IMR-90 (cell line): Measurements from ENCODE around the gene DCUN1D3. TPM values are rescaled to one million over a fixed set of nuclear protein-coding genes. Genes with fewer than 3 reads are reported as not detected.

Experiments
- ATAC-seq: fragments of 200-7000 bp; cut with Tn5 transposase; 2 replicates; pipeline ENCODE4 v1.9.1; 2020; ENCODE audit warnings: low read depth, mild to moderate bottlenecking, moderate library complexity
- BruUV-seq: library from RNA; stranded (reverse); fragments of 400-500 nt; replicated peaks from 2 replicates; lab custom pipeline; 2021; lab: Mats Ljungman, UMichigan
- CTCF ChIA-PET: fragments of 300-600 bp; formaldehyde crosslinking; extraction: SDS; loops from one replicate; lab custom pipeline; 2021; ENCODE audit warnings: antibody characterized with exemption; lab: Yijun Ruan, JAX
- POLR2A ChIA-PET: fragments of 300-600 bp; sonication (Branson Sonifier 250); formaldehyde crosslinking; loops from one replicate; lab custom pipeline; 2022; ENCODE audit warnings: antibody characterized with exemption; ENCODE audit not compliant: unreplicated experiment; lab: Charles Lee
- DNase-seq: peaks from one replicate; pipeline ENCODE4 v3.0.0; 2013
- H2AFZ ChIP-seq: replicated peaks from 2 replicates; pipeline ENCODE3; 2013; ENCODE audit warnings: low read length, mild to moderate bottlenecking; ENCODE audit not compliant: poor library complexity
- H2AK5ac ChIP-seq: 2 replicates; pipeline ENCODE4 v1.6.1; 2013; ENCODE audit warnings: low read depth, low read length, inconsistent platforms
- H2AK9ac ChIP-seq: replicated peaks from 2 replicates; pipeline ENCODE3; 2013; ENCODE audit warnings: mild to moderate bottlenecking, low read depth, low read length, moderate library complexity; ENCODE audit not compliant: poor library complexity
- H2BK120ac ChIP-seq: 2 replicates; pipeline ENCODE4 v1.6.1; 2013; ENCODE audit warnings: low read depth, low read length, inconsistent platforms
- H2BK15ac ChIP-seq: 3 replicates; pipeline ENCODE4 v1.6.1; 2013; ENCODE audit warnings: low read depth, low read length, inconsistent platforms
- H2BK20ac ChIP-seq: 2 replicates; pipeline ENCODE4 v1.6.1; 2013; ENCODE audit warnings: low read depth, mild to moderate bottlenecking, inconsistent platforms, low read length, moderate library complexity
- H2BK5ac ChIP-seq: 2 replicates; pipeline ENCODE4 v1.6.1; 2013; ENCODE audit warnings: mild to moderate bottlenecking, low read depth, low read length, inconsistent platforms; ENCODE audit not compliant: poor library complexity, severe bottlenecking
- H3K14ac ChIP-seq: replicated peaks from 2 replicates; pipeline ENCODE4 v1.6.1; 2013; ENCODE audit warnings: low read depth, low read length, inconsistent platforms
- H3K18ac ChIP-seq: 2 replicates; pipeline ENCODE4 v1.6.1; 2013; ENCODE audit warnings: low read depth, low read length, control low read depth
- H3K23ac ChIP-seq: 2 replicates; pipeline ENCODE4 v1.6.1; 2013; ENCODE audit warnings: low read depth, low read length, inconsistent platforms
- H3K27ac ChIP-seq: 2 replicates; pipeline ENCODE4 v1.5.1; 2013; ENCODE audit warnings: mild to moderate bottlenecking, control low read depth, low read length; ENCODE audit not compliant: insufficient read depth
- H3K27me3 ChIP-seq: 2 replicates; pipeline ENCODE4 v1.6.1; 2013; ENCODE audit warnings: low read length; ENCODE audit not compliant: control insufficient read depth, insufficient read depth
- H3K36me3 ChIP-seq: 2 replicates; pipeline ENCODE4 v1.6.1; 2013; ENCODE audit warnings: low read length, mixed read lengths; ENCODE audit not compliant: control insufficient read depth, insufficient read depth
- H3K4ac ChIP-seq: 2 replicates; pipeline ENCODE4 v1.6.1; 2013; ENCODE audit warnings: low read depth, low read length, inconsistent platforms
- H3K4me1 ChIP-seq: 2 replicates; pipeline ENCODE4 v1.6.1; 2013; ENCODE audit warnings: low read length, mixed read lengths; ENCODE audit not compliant: control insufficient read depth, insufficient read depth
- H3K4me2 ChIP-seq: 2 replicates; pipeline ENCODE4 v1.6.1; 2013; ENCODE audit warnings: low read depth, mild to moderate bottlenecking, control low read depth, low read length, moderate library complexity
- H3K4me3 ChIP-seq: 2 replicates; pipeline ENCODE4 v1.5.1; 2013; ENCODE audit warnings: low read depth, mild to moderate bottlenecking, control low read depth, low read length, moderate library complexity; ENCODE audit not compliant: insufficient read depth
- H3K56ac ChIP-seq: 2 replicates; pipeline ENCODE4 v1.6.1; 2013; ENCODE audit warnings: low read length, inconsistent platforms; ENCODE audit not compliant: insufficient read depth; ENCODE audit errors: extremely low read depth
- H3K79me1 ChIP-seq, 2 experiments: 2 replicates each; pipeline ENCODE4 v1.6.1; 2013; ENCODE audit warnings: low read length in 2 of 2, inconsistent platforms in 1 of 2, low read depth in 1 of 2
- H3K9ac ChIP-seq: 2 replicates; pipeline ENCODE4 v1.6.1; 2013; ENCODE audit warnings: low read depth, low read length, control low read depth
- H3K9me1 ChIP-seq: 2 replicates; pipeline ENCODE4 v1.6.1; 2013; ENCODE audit warnings: low read length, inconsistent platforms; ENCODE audit not compliant: insufficient read depth
- H3K9me3 ChIP-seq: 2 replicates; pipeline ENCODE4 v1.6.1; 2013; ENCODE audit warnings: low read length; ENCODE audit not compliant: control insufficient read depth, insufficient read depth
- H4K20me1 ChIP-seq: 2 replicates; pipeline ENCODE4 v1.6.1; 2013; ENCODE audit warnings: low read length, inconsistent platforms; ENCODE audit not compliant: insufficient read depth
- H4K5ac ChIP-seq: 2 replicates; pipeline ENCODE4 v1.6.1; 2013; ENCODE audit warnings: mild to moderate bottlenecking, low read depth, low read length, control low read depth
- H4K8ac ChIP-seq, 2 experiments: 2 replicates each; pipeline ENCODE4 v1.6.1; 2013; ENCODE audit warnings: low read depth in 2 of 2, low read length in 2 of 2, control low read depth in 1 of 2, inconsistent platforms in 1 of 2
- H4K91ac ChIP-seq: 2 replicates; pipeline ENCODE4 v1.6.1; 2013; ENCODE audit warnings: low read depth, low read length, inconsistent platforms; ENCODE audit not compliant: insufficient read depth
- BHLHE40 ChIP-seq: fragments of 150-350 bp; IDR thresholded peaks from 2 replicates; pipeline ENCODE4 v1.6.1; 2016; ENCODE audit warnings: mild to moderate bottlenecking, low read depth, low read length
- CEBPB ChIP-seq: IDR thresholded peaks from 2 replicates; pipeline ENCODE4 v1.6.1; 2012; ENCODE audit warnings: low read depth, low read length, improper control_type of control experiment
- CHD1 ChIP-seq: IDR thresholded peaks from 2 replicates; pipeline ENCODE4 v1.6.1; 2012; ENCODE audit warnings: low read depth, low read length, improper control_type of control experiment
- ELK1 ChIP-seq: fragments of 150-350 bp; IDR thresholded peaks from 2 replicates; pipeline ENCODE4 v1.6.1; 2016; ENCODE audit warnings: low read depth, mild to moderate bottlenecking, low read length, moderate library complexity, borderline replicate concordance
- FOS ChIP-seq: fragments of 150-350 bp; IDR thresholded peaks from 2 replicates; pipeline ENCODE4 v1.6.1; 2016; ENCODE audit warnings: low read depth, low read length
- MAZ ChIP-seq: IDR thresholded peaks from 2 replicates; pipeline ENCODE4 v1.6.1; 2012; ENCODE audit warnings: low read depth, mild to moderate bottlenecking, low read length, improper control_type of control experiment, moderate library complexity, borderline replicate concordance
- POLR2A ChIP-seq: IDR thresholded peaks from 2 replicates; pipeline ENCODE4 v1.6.1; 2012; ENCODE audit warnings: mild to moderate bottlenecking, low read depth, low read length
- RCOR1 ChIP-seq: IDR thresholded peaks from 2 replicates; pipeline ENCODE4 v1.6.1; 2012; ENCODE audit warnings: mild to moderate bottlenecking, low read length, improper control_type of control experiment; ENCODE audit not compliant: insufficient replicate concordance
- RFX5 ChIP-seq: IDR thresholded peaks from 2 replicates; pipeline ENCODE4 v1.8.0; 2012; ENCODE audit warnings: low read depth, mild to moderate bottlenecking, low read length, moderate library complexity
- WGBS, 2 experiments: methylation state at CpG; one replicate each; pipeline versions ENCODE4 v1.1.5 to v1.1.7; 2013; ENCODE audit warnings: missing lambda C conversion rate in 2 of 2; ENCODE audit not compliant: insufficient read length in 1 of 2; ENCODE audit errors: extremely low coverage in 2 of 2; 5-methylcytosine and 5-hydroxymethylcytosine counted together
- dilution Hi-C: fragments of 300-500 bp; cut with HindIII; formaldehyde crosslinking; loops from one replicate; pipeline ENCODE4 v1.14.3; 2018; ENCODE audit warnings: low sequenced_read_pairs; ENCODE audit not compliant: unreplicated experiment
- in situ Hi-C: fragments of 300-500 bp; cut with MboI; formaldehyde crosslinking; loops from 3 replicates; pipeline ENCODE4 v1.14.3; 2019; ENCODE audit warnings: low sequenced_read_pairs, inconsistent platforms, mixed read lengths
- intact Hi-C: fragments of 100-400 bp; cut with micrococcal nuclease; formaldehyde crosslinking; loops from 2 replicates; pipeline ENCODE4 v1.10.0; 2022
- polyA plus RNA-seq, 3 experiments: library from polyadenylated mRNA; depleted of rRNA; stranded (reverse); fragments of >200 nt; gene quantifications; 2 replicates each; pipeline ENCODE4 v1.2.3, GENCODE V29; 2012; ENCODE audit warnings: low replicate concordance in 1 of 3
- total RNA-seq: library from RNA; depleted of rRNA; stranded (reverse); fragments of >200 nt; gene quantifications from 2 replicates; pipeline ENCODE4 v1.2.3, GENCODE V29; 2012
- TF ChIP-seq, protein P1 (sequence below): conservative IDR thresholded peaks from 2 replicates; pipeline ENCODE4 v1.5.1; 2012; ENCODE audit warnings: mild to moderate bottlenecking, low read depth, low read length, improper control_type of control experiment
- TF ChIP-seq, protein P2 (sequence below): fragments of 150-350 bp; IDR thresholded peaks from 2 replicates; pipeline ENCODE4 v1.6.1; 2017; ENCODE audit warnings: mild to moderate bottlenecking, antibody characterized with exemption, low read length, low read depth

DCUN1D3 gene
- total and polyA plus RNA-seq, 2 of the 4 experiments (the other 2 are of a cell fraction), result 8.1 to 42.3 TPM

GRCh38 chr16:20906341-20907255, 6.4 kb upstream of the DCUN1D3 start:
- peak; percentile 85 for DNase-seq

More at GRCh38 chr16:20906341-20907255, 6.4 kb upstream of the DCUN1D3 start:
- in situ Hi-C loops, result no loop called here
- H3K4ac ChIP-seq, result peak overlapping the region; percentile 98
- ATAC-seq, result peak; percentile 76
- peak overlapping the region; percentile 94 for H4K5ac ChIP-seq
- TF ChIP-seq ELK1 (no peak), RCOR1 (peak; percentile 27), RFX5 (no peak), FOS (peak; percentile 67; the same call in 1 of the 2 replicates), BHLHE40 (no peak), CEBPB (peak; percentile 33; the same call in 1 of the 2 replicates), POLR2A (no peak), CHD1 (no peak), MAZ (no peak)
- TF ChIP-seq, protein P1, sequence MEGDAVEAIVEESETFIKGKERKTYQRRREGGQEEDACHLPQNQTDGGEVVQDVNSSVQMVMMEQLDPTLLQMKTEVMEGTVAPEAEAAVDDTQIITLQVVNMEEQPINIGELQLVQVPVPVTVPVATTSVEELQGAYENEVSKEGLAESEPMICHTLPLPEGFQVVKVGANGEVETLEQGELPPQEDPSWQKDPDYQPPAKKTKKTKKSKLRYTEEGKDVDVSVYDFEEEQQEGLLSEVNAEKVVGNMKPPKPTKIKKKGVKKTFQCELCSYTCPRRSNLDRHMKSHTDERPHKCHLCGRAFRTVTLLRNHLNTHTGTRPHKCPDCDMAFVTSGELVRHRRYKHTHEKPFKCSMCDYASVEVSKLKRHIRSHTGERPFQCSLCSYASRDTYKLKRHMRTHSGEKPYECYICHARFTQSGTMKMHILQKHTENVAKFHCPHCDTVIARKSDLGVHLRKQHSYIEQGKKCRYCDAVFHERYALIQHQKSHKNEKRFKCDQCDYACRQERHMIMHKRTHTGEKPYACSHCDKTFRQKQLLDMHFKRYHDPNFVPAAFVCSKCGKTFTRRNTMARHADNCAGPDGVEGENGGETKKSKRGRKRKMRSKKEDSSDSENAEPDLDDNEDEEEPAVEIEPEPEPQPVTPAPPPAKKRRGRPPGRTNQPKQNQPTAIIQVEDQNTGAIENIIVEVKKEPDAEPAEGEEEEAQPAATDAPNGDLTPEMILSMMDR, result no peak
- TF ChIP-seq, protein P2, sequence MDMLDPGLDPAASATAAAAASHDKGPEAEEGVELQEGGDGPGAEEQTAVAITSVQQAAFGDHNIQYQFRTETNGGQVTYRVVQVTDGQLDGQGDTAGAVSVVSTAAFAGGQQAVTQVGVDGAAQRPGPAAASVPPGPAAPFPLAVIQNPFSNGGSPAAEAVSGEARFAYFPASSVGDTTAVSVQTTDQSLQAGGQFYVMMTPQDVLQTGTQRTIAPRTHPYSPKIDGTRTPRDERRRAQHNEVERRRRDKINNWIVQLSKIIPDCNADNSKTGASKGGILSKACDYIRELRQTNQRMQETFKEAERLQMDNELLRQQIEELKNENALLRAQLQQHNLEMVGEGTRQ, result no peak
- peak overlapping the region; percentile 93 for H3K14ac ChIP-seq
- peaks cover 32% of the 10 kb centered on the region for H3K9me1 ChIP-seq
- peak overlapping the region; percentile 96 for H3K27ac ChIP-seq
- dilution Hi-C loops, result no loop called here
- H3K9me3 ChIP-seq, result no peaks in the 10 kb centered on the region
- H3K4me2 ChIP-seq, result peak overlapping the region; percentile 85
- no peaks in the 10 kb centered on the region for H4K20me1 ChIP-seq
- no peaks in the 10 kb centered on the region for H3K27me3 ChIP-seq
- peak overlapping the region; percentile 98 for H2BK20ac ChIP-seq
- peak overlapping the region; percentile 95 for H3K23ac ChIP-seq
- peak overlapping the region; percentile 76 for H2AFZ ChIP-seq
- peak overlapping the region; percentile 97 for H4K91ac ChIP-seq
- H3K18ac ChIP-seq, result peak overlapping the region; percentile 95
- peak overlapping the region; percentile 98 for H2AK5ac ChIP-seq
- WGBS, 2 experiments, result no CpG with 5 or more reads among the region's 4 CpGs
- peak overlapping the region; percentile 94 for H2BK5ac ChIP-seq
- POLR2A ChIA-PET, result no interaction called here
- peak overlapping the region; percentile 90 for H3K56ac ChIP-seq
- H2BK15ac ChIP-seq, result peak overlapping the region; percentile 99
- peaks cover 23% of the 10 kb centered on the region for H3K4me1 ChIP-seq
- intact Hi-C loops, result no loop called here
- no TSS peak for BruUV-seq
- H4K8ac ChIP-seq, result peak overlapping the region; percentile 83 to 90
- H3K4me3 ChIP-seq, result no peak overlapping the region
- peaks cover 31 to 72% of the 10 kb centered on the region in 2 experiments for H3K79me1 ChIP-seq
- peak overlapping the region; percentile 96 for H2AK9ac ChIP-seq
- peak overlapping the region; percentile 99 for H2BK120ac ChIP-seq
- H3K36me3 ChIP-seq, result no peaks in the 10 kb centered on the region
- H3K9ac ChIP-seq, result peak overlapping the region; percentile 43; the same call in 1 of the 2 replicates
- CTCF ChIA-PET, result interaction anchor here (0.6 to 1.0 kb wide), 3 partner anchors 41 to 250 kb away, joined by 3 read pairs; no protein-coding TSS in a partner anchor
